GM23248 (cell line): ENCODE results near the gene CCNF.

Source experiments
- EZH2 ChIP-seq: fragments of 200-600 bp; sonication (generic); IDR thresholded peaks from 2 replicates; pipeline ENCODE4 v1.6.1; 2018; ENCODE audit warnings: antibody characterized with exemption, mild to moderate bottlenecking; ENCODE audit not compliant: insufficient read depth, poor library complexity, severe bottlenecking
- EZH2phosphoT487 ChIP-seq: fragments of 200-600 bp; sonication (generic); IDR thresholded peaks from 2 replicates; pipeline ENCODE4 v1.6.1; 2018; ENCODE audit warnings: antibody characterized with exemption, moderate library complexity, mild to moderate bottlenecking, low read depth; ENCODE audit not compliant: insufficient read depth

DNA sequence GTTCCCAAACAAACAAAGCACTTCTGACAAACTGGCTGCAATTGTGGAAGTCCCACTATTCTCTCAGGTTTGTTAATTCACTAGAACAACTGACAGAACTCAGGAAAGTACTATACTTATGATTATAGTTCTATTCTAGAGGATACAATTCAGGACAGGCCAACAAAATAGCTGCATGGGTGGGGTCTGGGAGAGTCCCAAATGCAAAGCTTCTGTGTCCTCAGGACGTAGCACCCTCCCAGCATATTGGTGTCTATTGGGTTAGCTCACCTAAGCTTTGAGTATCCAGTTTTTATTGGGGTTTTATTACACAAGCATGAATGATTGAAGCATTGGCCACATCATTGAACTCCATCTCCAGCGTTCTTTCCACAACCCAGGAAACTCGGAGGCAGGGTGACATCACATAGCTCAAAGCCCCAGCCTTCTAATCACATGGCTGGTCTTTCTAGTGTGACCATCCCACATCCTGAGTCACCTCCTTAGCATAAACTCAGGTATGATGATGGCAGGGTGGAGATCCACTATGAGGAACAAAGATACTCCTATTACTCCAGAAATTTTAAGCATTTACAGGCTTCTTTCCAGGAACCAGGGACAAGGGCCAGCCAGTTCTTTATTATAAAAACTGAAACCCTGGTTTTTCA lies 43.9 kb upstream of the CCNF start:
- TF ChIP-seq EZH2phosphoT487: no peak
- TF ChIP-seq EZH2: no peak
